KBM-7 (cell line): ENCODE results near the gene KCNJ3.

ENCODE experiments used
- DNase-seq: peaks from one replicate; pipeline ENCODE4 v3.0.0-alpha.2; 2015
- in situ Hi-C: fragments of 300-500 bp; cut with MboI; formaldehyde crosslinking; loops from 2 replicates; pipeline ENCODE4 v1.14.3; 2020; ENCODE audit warnings: low sequenced_read_pairs, low pct_unique_long_range_greater_than_20kb, mixed read lengths

KCNJ3 gene, protein sequence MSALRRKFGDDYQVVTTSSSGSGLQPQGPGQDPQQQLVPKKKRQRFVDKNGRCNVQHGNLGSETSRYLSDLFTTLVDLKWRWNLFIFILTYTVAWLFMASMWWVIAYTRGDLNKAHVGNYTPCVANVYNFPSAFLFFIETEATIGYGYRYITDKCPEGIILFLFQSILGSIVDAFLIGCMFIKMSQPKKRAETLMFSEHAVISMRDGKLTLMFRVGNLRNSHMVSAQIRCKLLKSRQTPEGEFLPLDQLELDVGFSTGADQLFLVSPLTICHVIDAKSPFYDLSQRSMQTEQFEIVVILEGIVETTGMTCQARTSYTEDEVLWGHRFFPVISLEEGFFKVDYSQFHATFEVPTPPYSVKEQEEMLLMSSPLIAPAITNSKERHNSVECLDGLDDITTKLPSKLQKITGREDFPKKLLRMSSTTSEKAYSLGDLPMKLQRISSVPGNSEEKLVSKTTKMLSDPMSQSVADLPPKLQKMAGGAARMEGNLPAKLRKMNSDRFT

DNA sequence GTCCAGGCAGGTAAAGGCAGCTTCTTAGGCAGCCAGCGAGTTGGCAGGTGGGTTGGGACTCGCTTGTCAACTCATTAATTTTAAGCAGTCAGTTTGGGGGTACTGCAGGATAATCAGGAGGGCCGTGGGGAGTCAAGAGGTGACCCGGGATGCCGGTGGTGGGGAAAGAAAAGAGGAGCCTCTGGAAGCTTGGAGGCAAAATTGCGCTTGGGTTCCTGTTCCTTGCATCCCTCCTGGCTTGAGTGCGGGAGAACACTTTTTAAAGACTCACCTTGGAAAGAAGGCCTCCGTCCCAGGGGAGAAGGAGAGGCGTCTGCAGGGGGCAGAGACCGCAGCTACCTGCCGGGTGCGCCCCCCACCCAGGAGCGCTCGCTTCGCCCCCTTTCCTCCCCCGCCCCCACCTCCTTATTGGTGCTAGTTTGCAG, at the start of gene KCNJ3:
KCNJ3 (plus strand) TSS at position 400 of the 425 bp plus-strand sequence. CDS start 81 bp downstream, outside the sequence.
- in situ Hi-C loops = no loop called here
- no peak for DNase-seq

DNA sequence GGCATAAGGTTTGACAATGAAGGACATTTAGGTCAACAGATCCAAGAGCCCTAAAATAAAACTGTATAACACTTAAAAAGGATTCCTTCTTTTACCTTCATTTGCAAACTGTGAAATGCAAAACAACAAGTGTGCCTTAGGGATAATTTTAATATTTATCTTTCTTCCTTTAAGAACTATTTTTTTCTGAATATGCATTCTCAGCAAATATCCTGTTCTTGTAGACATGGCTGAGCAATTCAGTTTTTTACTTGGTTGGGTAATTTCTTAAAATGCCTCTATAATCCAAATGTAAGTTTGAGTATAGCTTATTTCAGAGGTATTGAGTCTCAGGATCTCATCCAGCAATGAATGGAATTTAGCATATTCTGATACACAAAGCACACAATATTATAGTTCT, 43.0 kb upstream of the KCNJ3 start:
- in situ Hi-C loops = no loop called here
- DNase-seq = no peak

DNA sequence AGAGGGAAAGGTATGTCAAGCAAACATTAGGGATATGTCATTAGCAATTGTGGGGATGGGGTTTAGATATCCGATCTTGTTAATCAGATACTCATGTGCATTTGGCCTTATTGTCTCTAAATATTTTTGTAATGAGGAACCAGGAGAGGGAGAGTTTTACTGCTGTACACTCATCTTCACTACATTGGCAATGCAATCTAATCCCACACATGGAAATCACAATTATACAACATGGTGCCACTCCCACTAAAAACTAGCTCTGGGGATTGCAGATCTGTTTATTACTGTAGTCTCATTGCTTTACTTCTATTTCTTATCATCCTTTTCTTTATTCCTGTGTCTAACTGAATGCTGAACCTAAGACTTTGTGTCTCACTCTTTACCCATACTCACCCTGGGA, 39.6 kb upstream of the KCNJ3 start:
- in situ Hi-C loops = no loop called here
- no peak for DNase-seq

DNA sequence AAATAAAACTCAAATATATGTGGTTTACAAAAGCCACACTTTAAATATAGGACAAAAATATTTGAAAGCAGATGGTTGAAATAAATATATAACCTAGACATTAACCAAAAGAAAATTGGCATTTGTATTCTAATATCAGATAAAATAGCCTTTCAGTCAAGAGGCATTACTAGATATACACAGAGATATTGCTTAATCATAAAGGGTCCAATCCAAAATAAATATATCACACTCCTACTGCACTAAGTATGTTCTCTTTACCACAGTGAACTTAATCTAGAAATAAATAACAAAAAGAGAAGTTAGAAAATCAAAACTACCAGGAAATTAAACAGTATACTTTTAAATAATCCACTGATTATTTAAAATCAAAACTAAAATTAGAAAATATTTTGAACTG, 34.2 kb upstream of the KCNJ3 start:
- in situ Hi-C loops = no loop called here
- no peak for DNase-seq

DNA sequence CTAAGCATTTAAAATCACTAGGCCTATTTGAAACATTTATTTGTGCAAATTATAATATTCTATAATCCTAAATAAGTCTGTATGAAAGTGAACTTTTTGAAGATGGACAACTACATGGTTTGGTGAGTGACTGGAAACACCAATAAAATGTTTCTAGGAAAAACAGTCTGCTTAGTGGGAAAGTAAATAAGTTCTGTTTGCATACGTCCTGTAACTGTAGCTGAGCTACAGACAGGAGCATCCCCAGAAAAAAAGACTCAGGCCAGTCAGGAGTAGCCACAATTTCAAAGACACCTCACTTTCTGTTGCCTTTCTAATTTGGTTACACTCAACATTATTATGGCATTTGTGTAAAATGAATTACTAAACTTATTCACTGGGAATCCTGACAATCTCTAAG, 28.4 kb upstream of the KCNJ3 start:
- in situ Hi-C loops = no loop called here
- no peak for DNase-seq

DNA sequence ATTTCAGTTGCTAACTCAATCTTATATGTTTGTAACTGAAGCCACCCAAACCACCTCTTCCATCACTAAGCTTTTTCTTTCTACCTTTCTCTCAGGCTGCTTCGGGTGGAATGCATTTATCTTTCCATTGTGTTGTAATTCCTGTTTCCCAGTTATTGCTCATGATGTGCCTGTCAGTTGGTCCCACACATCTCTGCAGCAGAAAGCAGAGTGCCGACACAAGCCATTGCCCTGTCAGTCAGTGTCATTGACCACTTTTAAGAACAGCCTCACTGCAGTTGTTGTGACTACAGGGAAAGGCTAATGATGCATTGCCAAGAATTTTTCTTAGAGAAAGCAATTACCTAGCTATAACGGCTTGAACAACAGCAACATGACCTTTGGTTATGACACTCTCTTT, 24.8 kb upstream of the KCNJ3 start:
- in situ Hi-C loops = no loop called here

DNA sequence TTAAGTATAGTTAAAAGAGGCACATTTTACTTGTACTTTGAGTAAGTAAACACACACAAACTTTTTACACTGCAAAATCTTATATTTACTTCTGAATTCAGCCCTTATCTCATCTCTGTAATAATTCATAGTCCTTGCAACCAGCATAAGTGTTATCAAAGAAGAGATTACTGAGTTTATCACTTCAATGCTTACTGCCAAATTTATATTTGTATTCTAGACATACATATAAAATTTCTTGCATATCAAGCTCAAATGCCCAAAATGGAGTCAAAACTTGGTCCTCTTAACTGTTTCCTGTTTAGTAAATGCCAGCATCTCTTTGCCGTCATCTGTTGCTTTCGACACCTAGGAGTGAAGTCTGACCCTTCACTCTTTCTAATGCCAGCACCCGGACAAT, 21.1 kb upstream of the KCNJ3 start:
- in situ Hi-C loops = no loop called here
- no peak for DNase-seq

More for the DNA sequence above, 24.8 kb upstream of the KCNJ3 start:
- DNase-seq = no peak

DNA sequence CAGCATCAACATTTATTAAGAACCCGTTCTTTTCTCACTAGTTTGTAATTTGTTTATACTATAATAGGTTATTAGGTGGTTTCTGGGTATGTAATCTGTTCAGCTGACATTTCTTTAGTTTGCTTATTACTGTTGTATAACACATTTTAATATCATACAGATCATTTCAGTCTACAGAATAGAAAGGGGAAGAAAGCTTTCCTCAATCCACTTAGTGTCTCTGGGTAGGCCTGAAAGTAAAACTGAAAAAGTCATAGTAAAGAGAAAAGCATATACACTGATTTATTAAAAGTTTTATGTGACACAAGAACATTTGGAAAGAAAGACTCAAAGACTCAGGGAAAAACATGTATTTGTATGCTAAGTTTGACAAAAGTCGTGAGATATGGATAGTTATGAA, 16.8 kb upstream of the KCNJ3 start:
- in situ Hi-C loops = no loop called here
- no peak for DNase-seq

- DNase-seq = peak; percentile 1
- in situ Hi-C loops = no loop called here
These were observed 12.3 kb upstream of the KCNJ3 start for GRCh38 chr2:154686162-154686561.

DNA sequence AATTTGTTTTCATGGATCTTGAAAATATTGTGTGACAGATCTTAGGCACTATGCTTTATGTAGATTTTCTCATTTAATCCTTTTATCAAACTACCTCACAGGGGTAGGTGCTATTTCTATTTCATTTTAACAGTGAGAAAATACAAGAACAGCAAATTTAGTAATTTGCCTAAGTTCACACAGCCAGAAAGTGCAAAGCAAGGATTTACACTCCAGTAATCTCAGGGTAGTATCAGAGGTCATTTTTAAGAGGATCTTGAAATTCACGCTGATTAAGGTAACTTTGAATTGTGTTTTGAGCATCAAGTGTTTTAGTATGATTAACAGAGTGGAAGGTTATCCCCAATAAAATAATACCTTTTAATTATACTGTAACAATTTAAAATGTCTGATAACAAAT, 10.1 kb upstream of the KCNJ3 start:
- in situ Hi-C loops = no loop called here

GRCh38 chr2:154689158-154689557, 9.3 kb upstream of the KCNJ3 start:
- no peak for DNase-seq
- in situ Hi-C loops = no loop called here

More for the DNA sequence above, 10.1 kb upstream of the KCNJ3 start:
- DNase-seq = no peak

GRCh38 chr2:154692927-154693326, 5.6 kb upstream of the KCNJ3 start:
- no peak for DNase-seq
- in situ Hi-C loops = no loop called here

DNA sequence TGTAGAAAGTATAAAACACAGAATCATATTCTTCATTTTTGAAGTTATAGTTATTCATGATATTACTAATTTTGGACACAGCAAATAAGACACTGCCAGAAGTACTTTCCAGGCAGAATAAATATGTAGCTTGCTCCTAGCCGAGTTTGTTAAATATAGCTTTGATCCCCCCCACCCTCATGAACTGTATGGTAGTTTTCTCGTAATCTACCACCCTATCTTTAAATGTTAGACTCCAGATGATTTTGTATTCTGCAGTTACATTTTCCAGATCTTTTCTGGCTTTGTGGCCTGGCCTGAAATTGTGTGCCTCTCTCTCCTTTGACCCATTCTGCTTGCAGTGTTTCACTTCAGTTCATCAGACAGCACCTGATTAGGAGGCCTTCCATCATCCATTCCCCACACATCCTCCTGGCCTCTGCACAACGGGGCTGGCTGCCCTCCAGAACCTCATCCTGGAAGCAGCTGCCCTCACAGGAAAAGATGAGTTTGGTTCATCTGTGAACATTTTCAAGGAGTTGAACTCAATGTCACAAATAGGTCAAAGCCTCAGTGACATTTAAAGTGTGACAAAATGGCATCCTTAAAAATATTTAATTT, 4.7 kb upstream of the KCNJ3 start:
- DNase-seq = no peak
- in situ Hi-C loops = no loop called here

DNA sequence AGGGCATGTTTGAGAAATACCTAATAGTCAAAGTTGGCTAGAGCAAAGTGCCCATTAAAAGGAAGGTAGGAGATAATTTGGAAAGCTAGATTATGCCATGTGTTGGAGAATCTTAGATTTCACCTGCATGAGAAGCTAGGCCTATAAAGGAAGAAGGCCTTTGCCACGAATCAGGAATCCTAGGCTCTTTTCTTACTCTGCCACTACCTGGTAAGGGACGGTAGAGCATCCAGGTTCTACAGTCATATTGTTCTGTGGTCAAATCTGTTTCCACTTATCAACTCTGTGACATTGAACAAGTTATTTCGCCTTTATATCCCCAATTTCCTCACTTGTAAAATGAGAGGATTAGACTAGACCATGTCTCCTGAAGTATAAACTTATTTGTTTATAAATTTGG, 3.6 kb upstream of the KCNJ3 start:
- in situ Hi-C loops = no loop called here
- DNase-seq = no peak

DNA sequence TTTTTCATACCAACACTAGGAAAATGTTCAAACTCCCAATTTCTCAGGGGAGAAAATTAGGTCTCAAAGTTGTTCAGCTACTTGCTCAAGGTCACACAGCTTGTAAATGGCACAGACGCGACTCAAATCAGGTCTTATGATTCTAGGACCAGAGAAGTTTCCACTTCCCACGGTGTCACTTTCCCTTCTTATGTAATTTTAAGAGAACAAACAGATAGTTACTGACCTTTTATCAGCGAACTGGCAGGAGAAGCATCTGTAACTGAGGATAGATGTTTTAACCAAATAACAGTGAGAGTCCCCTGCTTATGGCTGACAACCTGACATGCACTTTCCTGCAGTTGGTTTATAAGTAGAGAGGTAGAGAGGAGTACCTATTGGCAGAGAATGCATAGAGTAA, 2.1 kb upstream of the KCNJ3 start:
- in situ Hi-C loops = no loop called here
- DNase-seq = no peak

GRCh38 chr2:154696810-154697417, 1.6 kb upstream of the KCNJ3 start:
- DNase-seq = no peak
- in situ Hi-C loops = no loop called here

GRCh38 chr2:154697418-154698252, 860 bp upstream of the KCNJ3 start:
- in situ Hi-C loops = no loop called here
- DNase-seq = no peak

DNA sequence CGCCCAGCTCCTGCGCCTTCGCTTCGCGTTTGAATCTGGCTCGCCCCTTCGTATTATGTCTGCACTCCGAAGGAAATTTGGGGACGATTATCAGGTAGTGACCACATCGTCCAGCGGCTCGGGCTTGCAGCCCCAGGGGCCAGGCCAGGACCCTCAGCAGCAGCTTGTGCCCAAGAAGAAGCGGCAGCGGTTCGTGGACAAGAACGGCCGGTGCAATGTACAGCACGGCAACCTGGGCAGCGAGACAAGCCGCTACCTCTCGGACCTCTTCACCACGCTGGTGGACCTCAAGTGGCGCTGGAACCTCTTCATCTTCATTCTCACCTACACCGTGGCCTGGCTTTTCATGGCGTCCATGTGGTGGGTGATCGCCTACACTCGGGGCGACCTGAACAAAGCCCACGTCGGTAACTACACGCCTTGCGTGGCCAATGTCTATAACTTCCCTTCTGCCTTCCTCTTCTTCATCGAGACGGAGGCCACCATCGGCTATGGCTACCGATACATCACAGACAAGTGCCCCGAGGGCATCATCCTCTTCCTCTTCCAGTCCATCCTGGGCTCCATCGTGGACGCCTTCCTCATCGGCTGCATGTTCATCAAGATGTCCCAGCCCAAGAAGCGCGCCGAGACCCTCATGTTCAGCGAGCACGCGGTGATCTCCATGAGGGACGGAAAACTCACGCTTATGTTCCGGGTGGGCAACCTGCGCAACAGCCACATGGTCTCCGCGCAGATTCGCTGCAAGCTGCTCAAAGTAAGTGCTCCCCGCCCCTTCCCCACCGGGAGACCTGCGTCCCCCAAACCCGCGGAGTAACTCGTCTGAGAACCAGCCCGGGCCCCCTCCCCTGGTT, 453 bp downstream of the KCNJ3 start:
- DNase-seq = no peak
- in situ Hi-C loops = no loop called here

- in situ Hi-C loops = no loop called here
- DNase-seq = no peak
These were observed 1.1 kb downstream of the KCNJ3 start for GRCh38 chr2:154699575-154699930.
